ENCODE data around the gene CTIF. TPM values are rescaled to one million over a fixed set of nuclear protein-coding genes. Genes with fewer than 3 reads are reported as not detected.

Gene CTIF
- total and polyA plus RNA-seq, 12 donors: 44.5 to 74.1 (median 58.9) TPM

GRCh38 chr18:48595703-48596218 is 56.9 kb downstream of the CTIF start:
- H3K27me3 ChIP-seq: no peaks in the 10 kb centered on the region
- intact Hi-C loops (cut with DNase I): loop anchor here in 2 of 10 donors (5.0 to 10.0 kb wide), 2 partner anchors 53 to 111 kb away; no protein-coding TSS in a partner anchor
- ATAC-seq: no peak
- 77 to 83% methylated on average over 4 of the region's 4 CpGs for WGBS, 2 donors
- H3K4me3 ChIP-seq: no peak overlapping the region
- peaks cover 3 to 77% (median 46%) of the 10 kb centered on the region in 9 donors for H3K4me1 ChIP-seq
- peaks cover 0 to 8% (median 0%) of the 10 kb centered on the region in 9 donors for H3K36me3 ChIP-seq
- DNase-seq: no peak
- no peak for TF ChIP-seq CTCF (IDR thresholded peaks at IDR 0.05)
- no peaks in the 10 kb centered on the region for H3K9me3 ChIP-seq
- H3K27ac ChIP-seq: peak overlapping the region in 8 of 10 donors; percentile 20 to 84 (median 63)

- TF ChIP-seq CTCF (IDR thresholded peaks at IDR 0.05): no peak
- intact Hi-C loops (cut with DNase I): loop anchor here in 2 of 10 donors (5.0 to 10.0 kb wide), 2 partner anchors 55 to 112 kb away; no protein-coding TSS in a partner anchor
- no peaks in the 10 kb centered on the region for H3K27me3 ChIP-seq
- peak in 4 of 8 donors; percentile 13 to 39 (median 22) for ATAC-seq
- no peak for DNase-seq
- WGBS, 2 donors: 52 to 69% methylated on average over 5 of the region's 5 CpGs
- no peaks in the 10 kb centered on the region for H3K9me3 ChIP-seq
- H3K36me3 ChIP-seq: peaks cover 0 to 8% (median 0%) of the 10 kb centered on the region in 9 donors
- peaks cover 3 to 70% (median 53%) of the 10 kb centered on the region in 9 donors for H3K4me1 ChIP-seq
- H3K4me3 ChIP-seq: no peak overlapping the region
- peak overlapping the region in 5 of 10 donors; percentile 34 to 65 (median 51) for H3K27ac ChIP-seq
These were observed 58.3 kb downstream of the CTIF start for GRCh38 chr18:48597110-48597509.

GRCh38 chr18:48597671-48598070 is 58.8 kb downstream of the CTIF start:
- H3K4me1 ChIP-seq: peaks cover 3 to 65% (median 49%) of the 10 kb centered on the region in 9 donors
- no peak for TF ChIP-seq CTCF (IDR thresholded peaks at IDR 0.05)
- no peak for ATAC-seq
- no peak for DNase-seq
- peak overlapping the region in 6 of 10 donors; percentile 3 to 65 (median 45) for H3K27ac ChIP-seq
- no peaks in the 10 kb centered on the region for H3K9me3 ChIP-seq
- H3K27me3 ChIP-seq: no peaks in the 10 kb centered on the region
- intact Hi-C loops (cut with DNase I): loop anchor here in 2 of 10 donors (5.0 to 10.0 kb wide), 2 partner anchors 55 to 113 kb away; no protein-coding TSS in a partner anchor
- peaks cover 0 to 8% (median 0%) of the 10 kb centered on the region in 9 donors for H3K36me3 ChIP-seq
- WGBS, 2 donors: 63 to 77% methylated on average over 3 of the region's 3 CpGs
- H3K4me3 ChIP-seq: no peak overlapping the region

GRCh38 chr18:48599391-48599790 is 60.6 kb downstream of the CTIF start:
- H3K9me3 ChIP-seq: no peaks in the 10 kb centered on the region
- H3K4me3 ChIP-seq: no peak overlapping the region
- no peak for ATAC-seq
- H3K4me1 ChIP-seq: peaks cover 3 to 53% (median 40%) of the 10 kb centered on the region in 9 donors
- H3K36me3 ChIP-seq: peaks cover 0 to 8% (median 0%) of the 10 kb centered on the region in 9 donors
- intact Hi-C loops (cut with DNase I): loop anchor here in 2 of 10 donors (5.0 to 10.0 kb wide), 2 partner anchors 57 to 115 kb away; no protein-coding TSS in a partner anchor
- WGBS, 2 donors: 98% methylated on average over 4 of the region's 4 CpGs
- peak overlapping the region in 4 of 10 donors; percentile 56 to 69 (median 62) for H3K27ac ChIP-seq
- no peaks in the 10 kb centered on the region for H3K27me3 ChIP-seq
- no peak for TF ChIP-seq CTCF (IDR thresholded peaks at IDR 0.05)
- no peak for DNase-seq

Measured in heart right ventricle (tissue), 16 donors.